ENCODE data around the gene GDF10.

GDF10 gene

DNA sequence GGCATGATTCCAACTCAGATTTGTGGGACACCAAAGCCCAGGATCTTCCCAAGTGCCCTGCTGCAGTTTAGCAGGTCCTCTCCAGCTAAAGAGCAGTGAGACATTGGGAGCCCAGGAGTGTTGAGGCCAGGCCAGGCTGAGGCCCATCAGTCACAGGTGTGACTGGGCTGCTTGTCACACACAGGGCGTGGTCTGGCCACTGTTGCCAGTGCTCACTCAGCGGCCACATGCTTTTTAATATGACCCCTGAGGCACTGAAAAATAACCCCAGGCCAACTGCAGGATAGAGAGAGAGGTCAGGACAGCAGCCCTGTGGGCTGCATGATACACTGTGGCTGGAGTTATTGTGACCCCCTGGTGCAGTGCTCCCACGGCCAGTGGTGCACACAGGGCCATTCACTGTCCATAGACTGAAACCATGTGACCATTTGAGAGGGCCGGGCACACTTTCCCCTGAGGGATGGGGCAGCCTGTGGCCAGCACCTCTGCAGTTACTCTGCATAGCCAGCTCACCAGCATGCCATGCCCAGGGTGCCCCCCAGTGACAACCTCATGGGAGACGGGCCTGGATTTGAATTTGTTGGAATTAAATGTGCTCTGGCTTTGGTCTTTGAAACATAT lies 26.4 kb downstream of the GDF10 start:
- no peak overlapping the region for H3K27ac ChIP-seq (replicated peaks)
- H3K4me3 ChIP-seq (replicated peaks; ENCODE audit: insufficient read depth, low read length): no peak overlapping the region
- TF ChIP-seq SPI1 (IDR thresholded peaks at IDR 0.05; ENCODE audit: borderline replicate concordance, low read depth) (no peak), CTCF (IDR thresholded peaks at IDR 0.05; ENCODE audit: insufficient read depth, low read length) (no peak), REST (IDR thresholded peaks at IDR 0.05; ENCODE audit: insufficient replicate concordance, low read depth) (no peak), GABPA (IDR thresholded peaks at IDR 0.05; ENCODE audit: low read depth) (no peak), POLR2AphosphoS5 (IDR thresholded peaks at IDR 0.05; ENCODE audit: low read depth) (no peak)
- H3K27me3 ChIP-seq (ENCODE audit: insufficient read depth, poor library complexity, severe bottlenecking): no peaks in the 10 kb centered on the region
- DNase-seq (ENCODE audit: low read depth in 1 of 2, low spot score in 1 of 2): no peak

DNA sequence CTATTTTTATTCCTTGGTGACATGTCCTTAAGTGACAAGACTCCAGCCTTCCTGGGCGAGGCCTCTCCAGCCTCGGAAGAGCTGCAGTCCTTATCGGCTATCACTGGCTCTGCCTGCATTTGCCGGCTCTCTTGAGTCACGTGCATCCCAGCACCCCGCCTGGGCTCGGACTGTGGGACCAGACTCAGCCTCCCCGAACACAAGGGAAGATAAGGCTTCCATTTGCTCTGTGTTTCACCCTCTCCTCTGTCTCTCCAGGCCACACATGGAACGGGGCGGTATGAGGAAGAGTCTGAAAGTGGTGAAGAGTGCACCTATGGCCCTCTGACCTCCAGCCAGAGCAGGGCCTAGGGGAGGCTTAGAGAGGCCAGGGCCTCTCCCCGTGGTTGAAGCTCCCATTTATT lies 26.9 kb downstream of the GDF10 start:
- no peaks in the 10 kb centered on the region for H3K27me3 ChIP-seq (ENCODE audit: insufficient read depth, poor library complexity, severe bottlenecking)
- H3K4me3 ChIP-seq (replicated peaks; ENCODE audit: insufficient read depth, low read length): no peak overlapping the region
- no peak for DNase-seq (ENCODE audit: low read depth in 1 of 2, low spot score in 1 of 2)
- H3K27ac ChIP-seq (replicated peaks): no peak overlapping the region
- no peak for TF ChIP-seq SPI1 (IDR thresholded peaks at IDR 0.05; ENCODE audit: borderline replicate concordance, low read depth)
- no peak for TF ChIP-seq REST (IDR thresholded peaks at IDR 0.05; ENCODE audit: insufficient replicate concordance, low read depth)
- TF ChIP-seq GABPA (IDR thresholded peaks at IDR 0.05; ENCODE audit: low read depth): no peak
- no peak for TF ChIP-seq POLR2AphosphoS5 (IDR thresholded peaks at IDR 0.05; ENCODE audit: low read depth)
- TF ChIP-seq CTCF (IDR thresholded peaks at IDR 0.05; ENCODE audit: insufficient read depth, low read length): no peak

DNA sequence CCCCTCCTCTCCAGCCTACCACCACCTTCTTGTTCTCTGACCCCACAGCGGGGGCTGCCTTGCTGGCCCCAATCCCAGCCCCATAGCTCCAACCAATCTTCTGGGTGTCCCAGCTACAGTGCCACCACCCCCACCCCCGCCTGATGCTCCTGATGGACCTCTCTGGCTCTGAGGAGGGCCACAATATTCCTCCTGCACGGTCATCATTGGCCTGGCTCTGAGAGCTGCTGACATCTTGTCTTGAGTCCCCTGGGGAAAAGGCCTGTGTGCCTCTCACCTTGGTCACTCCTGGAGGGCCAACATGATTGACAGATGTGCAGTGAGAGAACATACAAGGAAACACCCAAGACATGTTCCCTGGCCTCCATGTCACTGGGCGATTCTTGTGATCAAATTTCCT lies 29.9 kb downstream of the GDF10 start:
- no peak for TF ChIP-seq SPI1 (IDR thresholded peaks at IDR 0.05; ENCODE audit: borderline replicate concordance, low read depth)
- no peak for TF ChIP-seq CTCF (IDR thresholded peaks at IDR 0.05; ENCODE audit: insufficient read depth, low read length)
- TF ChIP-seq REST (IDR thresholded peaks at IDR 0.05; ENCODE audit: insufficient replicate concordance, low read depth): no peak
- TF ChIP-seq POLR2AphosphoS5 (IDR thresholded peaks at IDR 0.05; ENCODE audit: low read depth): no peak
- TF ChIP-seq GABPA (IDR thresholded peaks at IDR 0.05; ENCODE audit: low read depth): no peak
- H3K27ac ChIP-seq (replicated peaks): no peak overlapping the region
- DNase-seq (ENCODE audit: low read depth in 1 of 2, low spot score in 1 of 2): no peak
- no peak overlapping the region for H3K4me3 ChIP-seq (replicated peaks; ENCODE audit: insufficient read depth, low read length)
- peaks cover 2% of the 10 kb centered on the region for H3K27me3 ChIP-seq (ENCODE audit: insufficient read depth, poor library complexity, severe bottlenecking)

Data from HL-60 (cell line).